DOHH2 (cell line): ENCODE measurements around the gene MS4A15.
"Not testable (repeated sequence)": the region's sequence is repeated elsewhere in the genome, so short reads cannot be mapped to it uniquely, and the experiment has no call there.

Experiments used
- H3F3A ChIP-seq: fragments of 200-600 bp; sonication (generic), shearing (Covaris generic); 2 replicates; pipeline ENCODE4 v1.6.0; 2016; ENCODE audit warnings: antibody characterized with exemption, mild to moderate bottlenecking; ENCODE audit not compliant: control insufficient read depth, insufficient read depth
- H3K27ac ChIP-seq: fragments of 200-600 bp; sonication (generic); 2 replicates; pipeline ENCODE4 v1.5.1; 2014; ENCODE audit warnings: low read depth, mild to moderate bottlenecking, low read length, moderate library complexity
- H3K27me3 ChIP-seq: fragments of 200-600 bp; sonication (generic); 2 replicates; pipeline ENCODE4 v1.6.1; 2014; ENCODE audit warnings: mild to moderate bottlenecking, low read length, mixed read lengths; ENCODE audit not compliant: control insufficient read depth
- H3K36me3 ChIP-seq: fragments of 200-600 bp; sonication (generic); 2 replicates; pipeline ENCODE4 v1.6.1; 2014; ENCODE audit warnings: mild to moderate bottlenecking, low read length, moderate library complexity, mixed read lengths; ENCODE audit not compliant: control insufficient read depth
- H3K4me1 ChIP-seq: fragments of 200-600 bp; sonication (generic); 2 replicates; pipeline ENCODE4 v1.6.1; 2014; ENCODE audit warnings: mild to moderate bottlenecking, low read length, mixed read lengths; ENCODE audit not compliant: control insufficient read depth
- H3K4me2 ChIP-seq: fragments of 200-600 bp; sonication (generic); 2 replicates; pipeline ENCODE4 v1.6.0; 2014; ENCODE audit warnings: mild to moderate bottlenecking, low read length, moderate library complexity
- H3K4me3 ChIP-seq: fragments of 200-600 bp; sonication (generic); 2 replicates; pipeline ENCODE4 v1.5.1; 2014; ENCODE audit warnings: mild to moderate bottlenecking, low read length, mixed read lengths
- H3K79me2 ChIP-seq: fragments of 200-600 bp; sonication (generic); 2 replicates; pipeline ENCODE4 v1.6.1; 2014; ENCODE audit warnings: mild to moderate bottlenecking, low read length, mixed read lengths; ENCODE audit not compliant: control insufficient read depth
- H3K9me2 ChIP-seq: fragments of 200-600 bp; sonication (generic); replicated peaks from 2 replicates; pipeline ENCODE4 v1.6.1; 2014; ENCODE audit warnings: mild to moderate bottlenecking, low read length, mixed read lengths; ENCODE audit not compliant: control insufficient read depth
- H3K9me3 ChIP-seq: fragments of 200-600 bp; sonication (generic); 2 replicates; pipeline ENCODE4 v1.6.1; 2014; ENCODE audit warnings: antibody characterized with exemption, low read length, mixed read lengths; ENCODE audit not compliant: control insufficient read depth, insufficient read depth
- H4K20me1 ChIP-seq: fragments of 200-600 bp; sonication (generic); 2 replicates; pipeline ENCODE4 v1.6.0; 2014; ENCODE audit warnings: low read depth, mild to moderate bottlenecking, antibody characterized with exemption, low read length, moderate library complexity; ENCODE audit not compliant: control insufficient read depth, insufficient read depth
- CTCF ChIP-seq: fragments of 200-600 bp; sonication (generic); IDR thresholded peaks from one replicate; pipeline ENCODE4 v1.5.1; 2014; ENCODE audit warnings: antibody characterized with exemption, mild to moderate bottlenecking, low read depth, low read length; ENCODE audit not compliant: poor library complexity, severe bottlenecking
- EZH2phosphoT487 ChIP-seq: fragments of 200-600 bp; sonication (generic); IDR thresholded peaks from 2 replicates; pipeline ENCODE4 v1.6.1; 2017; ENCODE audit warnings: borderline replicate concordance, mild to moderate bottlenecking, antibody characterized with exemption, low read length, moderate library complexity, mixed read lengths

Gene MS4A15

GRCh38 chr11:60816590-60817157 is 60.0 kb downstream of the MS4A15 start:
- Histone ChIP-seq H3K79me2 (no peaks in the 10 kb centered on the region), H3K36me3 (no peaks in the 10 kb centered on the region), H4K20me1 (no peaks in the 10 kb centered on the region), H3K4me1 (no peaks in the 10 kb centered on the region), H3K27ac (no peak overlapping the region), H3K27me3 (peaks cover 3% of the 10 kb centered on the region; the same call in 1 of the 2 replicates), H3K4me3 (no peak overlapping the region), H3K9me3 (peaks cover 14% of the 10 kb centered on the region; the same call in 1 of the 2 replicates), H3K9me2 (no peaks in the 10 kb centered on the region), H3K4me2 (no peak overlapping the region), H3F3A (no peaks in the 10 kb centered on the region)
- no peak for TF ChIP-seq EZH2phosphoT487
- no peak for TF ChIP-seq CTCF

GRCh38 chr11:60818057-60818456 is 61.4 kb downstream of the MS4A15 start:
- H3K9me2 ChIP-seq, result no peaks in the 10 kb centered on the region
- peaks cover 3% of the 10 kb centered on the region; the same call in 1 of the 2 replicates for H3K27me3 ChIP-seq
- TF ChIP-seq CTCF (no peak), EZH2phosphoT487 (no peak)
- H3K4me1 ChIP-seq, result no peaks in the 10 kb centered on the region
- no peaks in the 10 kb centered on the region for H3F3A ChIP-seq
- no peak overlapping the region for H3K4me2 ChIP-seq
- H3K79me2 ChIP-seq, result no peaks in the 10 kb centered on the region
- H4K20me1 ChIP-seq, result no peaks in the 10 kb centered on the region
- H3K4me3 ChIP-seq, result no peak overlapping the region
- H3K36me3 ChIP-seq, result no peaks in the 10 kb centered on the region
- no peak overlapping the region for H3K27ac ChIP-seq
- H3K9me3 ChIP-seq, result peaks cover 12% of the 10 kb centered on the region; the same call in 1 of the 2 replicates

- H3K27ac ChIP-seq, result no peak overlapping the region
Measured at GRCh38 chr11:60821827-60822599, 65.3 kb downstream of the MS4A15 start.

GRCh38 chr11:60823745-60824306 is 67.2 kb downstream of the MS4A15 start:
- H3K27me3 ChIP-seq, H3K9me3 ChIP-seq, H3K9me2 ChIP-seq, H4K20me1 ChIP-seq, H3K4me2 ChIP-seq, H3F3A ChIP-seq, H3K27ac ChIP-seq, H3K79me2 ChIP-seq, H3K4me3 ChIP-seq, H3K36me3 ChIP-seq, H3K4me1 ChIP-seq: not testable (repeated sequence)

More at GRCh38 chr11:60821827-60822599, 65.3 kb downstream of the MS4A15 start:
- Histone ChIP-seq H4K20me1 (no peaks in the 10 kb centered on the region), H3K4me1 (no peaks in the 10 kb centered on the region), H3F3A (no peaks in the 10 kb centered on the region), H3K4me3 (no peak overlapping the region), H3K9me3 (peaks cover 2% of the 10 kb centered on the region; the same call in 1 of the 2 replicates), H3K9me2 (no peaks in the 10 kb centered on the region), H3K27me3 (peaks cover 3% of the 10 kb centered on the region; the same call in 1 of the 2 replicates), H3K79me2 (no peaks in the 10 kb centered on the region), H3K36me3 (no peaks in the 10 kb centered on the region), H3K4me2 (no peak overlapping the region)
- TF ChIP-seq CTCF, result no peak
- no peak for TF ChIP-seq EZH2phosphoT487
